ENCODE data around the gene INTS15. TPM values are rescaled to one million over a fixed set of nuclear protein-coding genes. Genes with fewer than 3 reads are reported as not detected.
A peak's percentile ranks its signal among the peaks of the same experiment; 100 is the strongest.

INTS15 gene
- 36.9 TPM for total RNA-seq (ENCODE audit: unreplicated experiment)
- long read RNA-seq, partial matches to known transcripts, result 0 of 5 reads
- long read RNA-seq, other reads (novel, unspliced or antisense), result 2 of 5 reads

DNA sequence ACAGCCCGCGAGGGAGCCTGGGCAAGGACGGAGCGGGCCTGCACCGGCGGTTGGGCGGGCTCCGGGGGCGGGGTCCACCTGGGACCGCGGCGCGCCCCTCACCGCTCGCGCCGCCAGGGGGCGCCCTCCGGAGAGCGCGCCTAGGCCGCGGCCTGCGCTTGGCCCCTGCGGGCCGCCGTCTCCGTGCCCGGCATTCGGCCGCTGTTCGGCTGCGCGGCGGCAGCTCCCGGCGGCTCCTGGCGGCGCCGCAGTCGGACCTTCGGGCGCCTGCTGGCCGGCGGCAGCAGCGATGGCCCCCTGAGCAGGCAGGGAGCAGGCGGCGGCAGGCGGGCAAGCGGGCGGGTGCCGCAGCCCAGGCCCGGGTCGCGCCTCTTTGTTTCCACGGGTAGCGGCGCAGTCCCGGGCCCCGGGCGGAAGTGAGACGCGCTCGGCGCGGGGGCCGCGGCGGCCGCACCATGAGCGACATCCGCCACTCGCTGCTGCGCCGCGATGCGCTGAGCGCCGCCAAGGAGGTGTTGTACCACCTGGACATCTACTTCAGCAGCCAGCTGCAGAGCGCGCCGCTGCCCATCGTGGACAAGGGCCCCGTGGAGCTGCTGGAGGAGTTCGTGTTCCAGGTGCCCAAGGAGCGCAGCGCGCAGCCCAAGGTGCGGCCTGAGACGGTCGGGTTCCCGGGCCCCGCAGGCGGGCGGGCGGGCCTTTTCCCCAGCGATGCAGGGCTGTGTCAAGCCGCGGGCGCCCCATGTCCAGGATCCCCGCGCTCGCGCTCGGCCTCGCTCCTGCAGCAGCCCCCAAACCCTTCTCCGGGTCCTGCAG lies at the start of gene INTS15:
INTS15 (plus strand) TSS at position 193 of the 816 bp plus-strand sequence; CDS start at position 456, 263 bp downstream.
- H3K27me3 Mint-ChIP-seq (ENCODE audit: unreplicated experiment), result peaks cover 3% of the 10 kb centered on the region
- H3K27ac Mint-ChIP-seq (ENCODE audit: unreplicated experiment), result peak within 1 kb of the TSS; percentile 94
- peak; percentile 81 for TF ChIP-seq CTCF (IDR thresholded peaks at IDR 0.05; ENCODE audit: partially characterized antibody, unreplicated experiment)

DNA sequence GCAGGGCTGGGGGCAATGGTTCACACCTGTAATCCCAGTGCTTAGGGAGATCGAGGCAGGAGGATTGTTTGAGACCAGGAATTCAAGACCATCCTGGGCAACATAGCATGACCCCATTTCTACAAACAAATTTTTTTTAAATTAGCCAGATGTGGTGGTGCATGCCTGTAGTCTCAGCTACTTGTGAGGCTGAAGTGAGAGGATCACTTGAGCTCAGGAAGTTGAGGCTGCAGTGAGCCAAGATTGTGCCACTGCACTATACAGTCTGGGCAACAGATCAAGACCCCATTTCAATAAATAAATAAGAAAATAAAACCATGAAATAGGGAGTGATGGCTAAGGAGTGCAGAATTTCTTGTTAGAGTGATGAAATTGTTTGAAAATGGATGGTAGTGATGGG lies 47.5 kb upstream of the INTS15 start:
- Mint-ChIP-seq H3K4me1 (ENCODE audit: low read depth, unreplicated experiment) (no peaks in the 10 kb centered on the region), H3K4me3 (ENCODE audit: unreplicated experiment) (no peak overlapping the region), H3K27ac (ENCODE audit: unreplicated experiment) (no peak overlapping the region), H3K36me3 (ENCODE audit: unreplicated experiment) (no peaks in the 10 kb centered on the region), H3K9me3 (ENCODE audit: unreplicated experiment) (peaks cover 1% of the 10 kb centered on the region), H3K27me3 (ENCODE audit: unreplicated experiment) (peaks cover 9% of the 10 kb centered on the region)
- DNase-seq, result no peak
- TF ChIP-seq CTCF (IDR thresholded peaks at IDR 0.05; ENCODE audit: partially characterized antibody, unreplicated experiment), result no peak

More for the DNA sequence above, at the start of gene INTS15:
- peak within 1 kb of the TSS; percentile 97 for H3K4me3 Mint-ChIP-seq (ENCODE audit: unreplicated experiment)
- H3K9me3 Mint-ChIP-seq (ENCODE audit: unreplicated experiment), result peaks cover 13% of the 10 kb centered on the region
- peak; percentile 85 for DNase-seq
- H3K36me3 Mint-ChIP-seq (ENCODE audit: unreplicated experiment), result no peaks in the 10 kb centered on the region
- peaks cover 8% of the 10 kb centered on the region for H3K4me1 Mint-ChIP-seq (ENCODE audit: low read depth, unreplicated experiment)

GRCh38 chr7:6545398-6546126 lies 44.3 kb upstream of the INTS15 start:
- Mint-ChIP-seq H3K4me3 (ENCODE audit: unreplicated experiment) (no peak overlapping the region), H3K4me1 (ENCODE audit: low read depth, unreplicated experiment) (no peaks in the 10 kb centered on the region)

DNA sequence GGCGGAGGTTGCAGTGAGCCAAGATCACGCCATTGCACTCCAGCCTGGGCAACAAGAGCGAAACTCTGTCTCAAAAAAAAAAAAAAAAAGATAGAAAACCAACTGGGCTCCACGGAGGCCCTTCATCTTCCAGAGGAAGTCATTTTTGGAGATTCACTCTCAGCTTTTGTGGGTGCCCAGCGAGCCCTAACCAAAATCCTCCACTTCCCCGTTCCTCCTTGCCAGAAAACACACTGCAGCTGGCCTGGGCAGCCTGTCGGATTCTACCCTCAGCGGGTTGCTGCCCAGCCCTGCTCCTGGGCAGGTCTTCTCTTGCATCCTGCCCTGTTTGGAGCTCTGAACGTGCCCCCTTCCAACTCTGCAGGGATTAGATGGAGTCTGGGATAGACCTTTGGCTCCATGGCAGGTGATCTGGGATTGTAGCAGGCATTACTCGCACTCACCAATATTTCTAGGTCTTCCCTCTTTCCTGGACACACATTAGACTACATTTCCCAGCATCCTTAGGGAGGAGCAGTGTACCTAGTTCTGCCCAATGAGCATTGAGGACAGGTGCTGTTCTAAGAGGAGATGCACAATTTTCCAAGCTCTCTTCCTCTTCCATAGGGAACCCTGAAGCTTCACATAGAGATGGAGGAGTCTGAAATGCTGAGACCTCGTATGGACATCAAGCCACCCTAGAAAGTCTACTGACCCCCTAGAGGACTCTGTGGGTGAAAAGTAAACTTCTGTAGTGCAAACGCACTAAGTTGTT lies 43.1 kb upstream of the INTS15 start:
- H3K4me3 Mint-ChIP-seq (ENCODE audit: unreplicated experiment), result no peak overlapping the region
- DNase-seq, result no peak
- no peak overlapping the region for H3K27ac Mint-ChIP-seq (ENCODE audit: unreplicated experiment)
- H3K9me3 Mint-ChIP-seq (ENCODE audit: unreplicated experiment), result peaks cover 1% of the 10 kb centered on the region
- no peaks in the 10 kb centered on the region for H3K36me3 Mint-ChIP-seq (ENCODE audit: unreplicated experiment)
- no peak for TF ChIP-seq CTCF (IDR thresholded peaks at IDR 0.05; ENCODE audit: partially characterized antibody, unreplicated experiment)
- no peaks in the 10 kb centered on the region for H3K4me1 Mint-ChIP-seq (ENCODE audit: low read depth, unreplicated experiment)
- peaks cover 3% of the 10 kb centered on the region for H3K27me3 Mint-ChIP-seq (ENCODE audit: unreplicated experiment)

More at GRCh38 chr7:6545398-6546126, 44.3 kb upstream of the INTS15 start:
- DNase-seq, result no peak
- peaks cover 1% of the 10 kb centered on the region for H3K9me3 Mint-ChIP-seq (ENCODE audit: unreplicated experiment)
- H3K36me3 Mint-ChIP-seq (ENCODE audit: unreplicated experiment), result no peaks in the 10 kb centered on the region
- H3K27ac Mint-ChIP-seq (ENCODE audit: unreplicated experiment), result no peak overlapping the region
- no peak for TF ChIP-seq CTCF (IDR thresholded peaks at IDR 0.05; ENCODE audit: partially characterized antibody, unreplicated experiment)
- H3K27me3 Mint-ChIP-seq (ENCODE audit: unreplicated experiment), result peaks cover 3% of the 10 kb centered on the region

Data from glutamatergic neuron (in vitro differentiated cells).